ENCODE results near the gene CAMK2B. TPM values are rescaled to one million over a fixed set of nuclear protein-coding genes. Genes with fewer than 3 reads are reported as not detected.

CAMK2B gene
- total and polyA plus RNA-seq, 12 donors, result 30.8 to 152 (median 113) TPM

- no peak for DNase-seq
- no peak overlapping the region for H3K27ac ChIP-seq
- ATAC-seq, result no peak
- TF ChIP-seq CTCF (IDR thresholded peaks at IDR 0.05), result no peak
- peaks cover 0 to 12% (median 0%) of the 10 kb centered on the region in 9 donors for H3K36me3 ChIP-seq
- WGBS, 2 donors, result 74 to 77% methylated on average over 22 of the region's 22 CpGs
- no peak overlapping the region for H3K4me3 ChIP-seq
- H3K27me3 ChIP-seq, result no peaks in the 10 kb centered on the region
- intact Hi-C loops (cut with DNase I), result loop anchor here in 3 of 10 donors (5.0 to 10.0 kb wide), 2 partner anchors 327 to 329 kb away; no protein-coding TSS in a partner anchor
- H3K9me3 ChIP-seq, result no peaks in the 10 kb centered on the region
- H3K4me1 ChIP-seq, result peaks cover 0 to 1% (median 0%) of the 10 kb centered on the region in 9 donors
Observed at GRCh38 chr7:44235582-44236332, 89.6 kb downstream of the CAMK2B start.

DNA sequence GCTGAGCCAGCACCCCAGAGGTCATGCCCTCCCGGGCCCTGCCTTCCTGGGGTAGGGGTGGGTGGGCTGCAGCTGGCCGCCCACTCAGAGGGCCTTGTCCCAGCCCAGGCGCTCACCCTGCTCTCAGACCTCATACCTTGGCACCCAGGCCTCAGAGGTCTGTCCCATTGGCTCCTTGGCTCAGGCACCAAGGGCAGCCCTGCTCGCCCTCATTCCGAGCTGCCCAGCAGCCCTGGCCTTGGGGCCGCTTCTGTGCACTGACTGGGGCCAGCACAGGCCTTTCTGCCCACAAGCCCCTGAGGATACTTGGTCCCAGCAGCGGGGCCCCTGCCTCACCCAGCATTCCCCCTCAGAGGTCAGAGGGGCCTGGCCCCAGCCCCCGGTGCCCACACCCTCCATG is 90.3 kb downstream of the CAMK2B start:
- Histone ChIP-seq H3K9me3 (no peaks in the 10 kb centered on the region), H3K4me1 (no peaks in the 10 kb centered on the region), H3K4me3 (no peak overlapping the region), H3K36me3 (peaks cover 0 to 12% (median 0%) of the 10 kb centered on the region in 9 donors), H3K27me3 (no peaks in the 10 kb centered on the region), H3K27ac (no peak overlapping the region)
- intact Hi-C loops (cut with DNase I), result loop anchor here in 3 of 10 donors (5.0 to 10.0 kb wide), 2 partner anchors 327 to 330 kb away; no protein-coding TSS in a partner anchor
- TF ChIP-seq CTCF (IDR thresholded peaks at IDR 0.05), result no peak
- no peak for ATAC-seq
- DNase-seq, result no peak
- 89% methylated on average over 8 of the region's 8 CpGs for WGBS, 2 donors

DNA sequence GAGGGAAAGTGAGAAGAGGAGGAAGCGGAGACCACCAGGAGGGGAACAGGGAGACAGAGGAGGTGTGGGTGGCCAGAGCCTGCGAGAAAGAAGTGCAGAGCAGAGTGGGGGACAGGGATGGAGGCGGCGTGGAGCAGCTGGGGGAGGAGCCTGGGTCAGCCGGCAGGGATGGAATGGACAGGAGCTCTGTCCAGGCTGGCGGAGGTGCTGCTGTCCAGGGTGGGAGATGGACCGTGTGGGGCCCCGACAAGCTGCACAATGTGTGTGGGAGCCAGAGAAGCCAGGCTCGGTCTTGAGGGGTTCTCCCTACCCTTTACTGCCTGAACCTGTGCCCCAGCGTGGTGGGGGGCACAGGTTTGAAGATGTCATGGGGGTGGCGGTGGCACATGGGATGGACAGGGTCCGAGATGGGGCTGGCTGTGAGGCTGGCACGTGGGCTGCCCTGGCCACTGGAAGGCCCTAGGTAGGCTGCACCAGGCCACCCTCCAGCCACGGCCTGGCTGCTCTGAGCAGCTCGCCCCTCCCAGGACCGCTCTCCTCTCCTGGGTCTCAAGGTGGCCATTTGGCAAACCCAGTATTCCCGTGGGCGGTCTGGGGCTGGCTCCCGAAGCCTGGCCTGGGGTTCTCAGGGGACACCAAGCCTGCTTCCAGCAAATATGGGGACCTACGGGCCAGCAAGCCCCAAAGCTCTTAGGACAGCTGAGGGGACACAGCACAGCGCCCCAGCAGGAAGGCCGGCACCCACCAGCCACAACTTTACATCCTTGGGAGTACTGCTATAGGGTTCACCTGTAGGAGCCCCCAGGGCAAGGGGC is 92.3 kb downstream of the CAMK2B start:
- DNase-seq, result no peak
- Histone ChIP-seq H3K9me3 (no peaks in the 10 kb centered on the region), H3K4me3 (no peak overlapping the region), H3K4me1 (no peaks in the 10 kb centered on the region), H3K27ac (no peak overlapping the region), H3K36me3 (peaks cover 0 to 8% (median 0%) of the 10 kb centered on the region in 9 donors), H3K27me3 (no peaks in the 10 kb centered on the region)
- 77 to 81% methylated on average over 22 of the region's 22 CpGs for WGBS, 2 donors
- intact Hi-C loops (cut with DNase I), result loop anchor here in 2 of 10 donors (10.0 kb wide), 1 partner anchor 332 kb away; no protein-coding TSS in a partner anchor
- no peak for TF ChIP-seq CTCF (IDR thresholded peaks at IDR 0.05)
- no peak for ATAC-seq

GRCh38 chr7:44232396-44232795 is 93.0 kb downstream of the CAMK2B start:
- intact Hi-C loops (cut with DNase I), result loop anchor here in 2 of 10 donors (10.0 kb wide), 1 partner anchor 332 kb away; no protein-coding TSS in a partner anchor

More at GRCh38 chr7:44232396-44232795, 93.0 kb downstream of the CAMK2B start:
- no peak for DNase-seq
- TF ChIP-seq CTCF (IDR thresholded peaks at IDR 0.05), result no peak
- no peak overlapping the region for H3K4me3 ChIP-seq
- ATAC-seq, result no peak
- H3K27me3 ChIP-seq, result no peaks in the 10 kb centered on the region
- 87 to 88% methylated on average over 13 of the region's 13 CpGs for WGBS, 2 donors
- no peaks in the 10 kb centered on the region for H3K4me1 ChIP-seq
- H3K27ac ChIP-seq, result no peak overlapping the region
- no peaks in the 10 kb centered on the region for H3K9me3 ChIP-seq
- peaks cover 0 to 8% (median 0%) of the 10 kb centered on the region in 9 donors for H3K36me3 ChIP-seq

Data from heart right ventricle (tissue), 16 donors.